Activated T-helper 9 cell treated with anti-CD3 and anti-CD28 coated beads, Interleukin-2, amount 50 U/mL, for 16 hours (primary cell): ENCODE results near the gene UCK2.

Experiments
- DNase-seq: peaks from one replicate; pipeline ENCODE4 v3.0.0-alpha.2; 2020; ENCODE audit warnings: low read depth

Gene UCK2

DNA sequence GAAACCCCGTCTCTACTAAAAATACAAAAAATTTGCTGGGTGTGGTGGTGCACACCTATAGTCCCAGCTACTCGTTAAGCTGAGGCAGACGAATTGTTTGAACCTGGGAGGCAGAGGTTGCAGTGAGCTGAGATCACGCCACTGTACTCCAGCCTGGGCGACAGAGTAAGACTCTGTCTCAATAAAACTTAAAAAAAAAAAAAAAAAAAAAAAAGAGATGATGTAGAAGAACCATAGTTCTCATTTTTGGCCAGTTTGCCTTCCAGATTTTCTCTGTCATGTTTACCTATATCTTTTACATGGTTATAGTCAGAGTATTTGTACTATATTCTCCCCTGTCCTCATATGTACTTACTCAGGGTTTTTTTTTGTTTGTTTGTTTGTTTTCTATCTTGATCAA, 53.6 kb downstream of the UCK2 start:
- no peak for DNase-seq

- no peak for DNase-seq
These were observed 54.9 kb downstream of the UCK2 start for GRCh38 chr1:165882168-165882837.

GRCh38 chr1:165883056-165883455, 55.6 kb downstream of the UCK2 start:
- DNase-seq = no peak

DNA sequence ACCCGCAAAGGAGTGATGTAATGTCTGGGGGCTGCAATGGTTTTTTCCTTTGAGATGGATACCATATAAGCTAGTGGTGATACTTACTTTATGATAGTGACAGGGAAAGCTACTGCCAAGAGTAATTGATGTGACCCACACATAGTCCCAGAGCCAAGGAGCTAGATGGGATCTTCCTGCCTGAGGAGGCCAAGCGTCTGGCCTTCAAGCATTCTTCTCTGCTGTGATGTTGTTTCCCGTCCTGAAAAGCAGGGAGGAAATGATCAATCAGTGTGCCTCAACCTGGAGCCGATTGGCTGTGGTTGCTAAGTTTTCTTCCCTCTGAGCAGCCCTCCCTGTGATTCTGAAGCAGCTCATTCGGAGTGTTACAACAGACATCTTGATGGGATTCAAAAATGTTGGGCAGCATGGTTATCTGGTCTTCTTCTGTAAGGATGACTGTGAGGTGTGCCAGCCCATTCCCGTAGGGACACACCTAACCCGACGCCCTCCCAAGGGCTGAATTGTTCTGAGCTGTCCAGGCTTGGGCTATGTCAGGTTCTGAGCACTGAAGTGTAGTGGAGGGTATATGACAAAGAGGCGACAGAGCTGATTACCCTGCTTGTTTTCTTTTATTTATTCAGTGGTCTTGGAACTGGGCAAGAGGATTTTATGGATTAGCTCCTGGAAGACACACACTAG, 56.7 kb downstream of the UCK2 start:
- no peak for DNase-seq

GRCh38 chr1:165884690-165885304, 57.4 kb downstream of the UCK2 start:
- no peak for DNase-seq

DNA sequence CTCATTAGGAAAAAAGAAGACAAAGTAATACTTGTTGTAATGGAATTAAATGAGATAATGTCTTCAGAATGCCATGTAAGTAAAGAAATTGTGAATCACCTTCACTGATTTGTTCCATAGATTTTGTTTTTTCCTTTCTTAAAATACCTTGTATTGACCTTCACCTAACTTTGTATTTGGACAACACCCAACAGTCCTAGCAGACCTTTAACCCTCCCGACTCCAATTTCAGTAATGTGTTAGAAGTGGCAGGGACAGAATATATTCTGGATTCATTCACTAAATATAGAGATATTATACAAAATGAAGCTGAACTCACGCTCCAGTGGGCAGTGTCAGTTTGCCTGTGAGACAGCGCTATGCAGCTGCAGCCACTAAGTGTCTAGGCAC, 57.9 kb downstream of the UCK2 start:
- no peak for DNase-seq

- DNase-seq = no peak
These were observed 58.8 kb downstream of the UCK2 start for GRCh38 chr1:165886193-165886592.

DNA sequence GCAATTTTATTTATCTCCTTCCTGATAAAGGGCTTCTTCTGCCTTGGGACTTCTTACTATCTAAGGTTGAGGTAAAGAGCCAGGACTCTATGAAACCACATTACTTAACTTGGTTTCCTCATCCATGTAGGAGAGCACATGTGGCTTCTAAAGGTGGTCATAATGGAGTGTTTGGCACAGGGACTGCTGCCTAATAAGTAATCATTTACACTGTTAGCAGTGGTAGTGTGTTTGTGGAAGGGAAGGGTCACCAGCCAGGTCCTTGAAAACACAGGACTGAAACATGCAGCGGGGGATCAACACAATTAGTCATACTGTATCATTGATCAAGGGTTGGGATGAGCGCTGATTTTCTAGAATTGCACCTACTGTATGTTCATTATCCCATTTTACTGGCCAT, 59.6 kb downstream of the UCK2 start:
- DNase-seq = no peak

DNA sequence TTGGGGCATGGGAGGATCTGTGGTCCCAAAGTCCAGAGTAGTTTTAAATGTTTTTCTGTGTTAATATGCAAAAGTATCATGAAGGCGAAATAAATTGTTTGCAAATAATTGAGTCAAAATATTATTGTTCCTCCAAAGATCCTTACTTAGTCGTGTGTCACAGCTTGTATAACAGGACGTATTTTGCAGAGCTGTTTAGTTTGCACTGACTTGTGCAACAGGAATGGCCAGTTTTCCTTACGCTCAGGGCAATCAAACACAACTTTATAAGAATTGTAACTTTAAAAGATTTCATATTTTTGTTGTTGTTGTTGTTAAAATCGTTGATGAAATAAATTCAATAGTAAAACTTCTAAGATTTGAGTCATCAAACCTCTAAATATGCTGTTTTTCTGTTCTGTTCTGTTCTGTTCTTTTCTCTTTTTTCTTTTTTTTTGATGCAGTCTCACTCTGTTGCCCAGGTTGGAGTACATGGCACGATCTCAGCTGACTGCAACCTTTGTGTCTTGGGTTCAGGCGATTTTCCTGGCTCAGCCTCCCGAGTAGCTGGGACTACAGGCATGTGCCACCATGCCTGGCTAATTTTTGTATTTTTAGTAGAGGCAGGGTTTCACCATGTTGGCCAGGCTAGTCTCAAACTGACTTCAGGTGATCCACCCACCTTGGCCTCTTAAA, 60.6 kb downstream of the UCK2 start:
- no peak for DNase-seq

GRCh38 chr1:165888552-165888920, 61.1 kb downstream of the UCK2 start:
- no peak for DNase-seq

DNA sequence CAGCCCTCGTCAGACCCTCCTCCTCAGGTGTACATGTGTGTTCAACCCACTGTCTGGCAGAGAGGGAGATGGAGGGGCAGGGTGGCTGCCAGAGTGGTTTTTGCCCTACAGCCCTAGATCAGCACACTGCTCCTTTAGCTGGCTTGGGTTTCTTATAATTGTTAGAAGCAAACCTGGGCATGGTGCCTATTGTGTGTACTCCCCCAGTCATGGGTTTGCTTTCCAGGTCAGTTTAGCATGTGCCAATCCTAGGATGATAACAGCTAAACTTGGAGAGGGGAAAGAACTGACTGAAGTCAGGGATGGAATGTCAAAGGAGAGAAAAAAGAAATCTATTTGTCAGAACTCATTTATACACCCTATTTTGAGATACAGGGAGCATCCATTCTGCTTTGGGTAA, 63.3 kb downstream of the UCK2 start:
- no peak for DNase-seq

DNA sequence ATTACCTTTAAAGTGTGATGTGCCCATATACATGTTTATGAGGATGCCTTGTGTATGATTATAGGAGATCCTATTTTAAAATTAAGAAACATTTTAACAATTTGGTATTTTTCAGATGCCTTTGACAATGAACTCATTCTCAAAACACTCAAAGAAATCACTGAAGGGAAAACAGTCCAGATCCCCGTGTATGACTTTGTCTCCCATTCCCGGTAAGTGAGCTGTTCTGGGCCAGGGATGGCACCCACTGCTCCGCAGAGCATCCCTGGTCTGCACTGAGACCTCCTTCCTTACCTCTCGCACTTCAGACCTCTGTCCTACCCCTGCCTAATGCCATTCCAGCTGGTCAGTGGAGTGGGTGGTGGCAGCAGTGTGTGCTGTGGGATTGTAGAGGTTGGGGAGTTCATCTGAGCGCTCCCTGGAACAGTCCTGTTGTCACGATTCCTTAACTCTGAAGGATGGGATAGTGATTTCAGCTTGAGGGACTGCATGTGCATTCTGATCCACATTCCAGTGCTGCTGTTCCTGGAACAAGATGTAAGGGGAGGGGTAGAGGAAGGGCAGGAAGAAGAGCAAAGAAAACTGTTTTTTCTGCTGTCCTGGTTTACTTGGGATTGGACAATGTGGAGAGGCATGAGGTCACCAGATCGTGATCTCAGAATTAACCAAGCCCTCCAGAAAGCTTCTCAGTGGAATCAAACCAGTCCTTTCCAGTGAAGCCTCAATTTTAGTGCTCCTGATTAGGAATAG, 63.9 kb downstream of the UCK2 start:
- no peak for DNase-seq

DNA sequence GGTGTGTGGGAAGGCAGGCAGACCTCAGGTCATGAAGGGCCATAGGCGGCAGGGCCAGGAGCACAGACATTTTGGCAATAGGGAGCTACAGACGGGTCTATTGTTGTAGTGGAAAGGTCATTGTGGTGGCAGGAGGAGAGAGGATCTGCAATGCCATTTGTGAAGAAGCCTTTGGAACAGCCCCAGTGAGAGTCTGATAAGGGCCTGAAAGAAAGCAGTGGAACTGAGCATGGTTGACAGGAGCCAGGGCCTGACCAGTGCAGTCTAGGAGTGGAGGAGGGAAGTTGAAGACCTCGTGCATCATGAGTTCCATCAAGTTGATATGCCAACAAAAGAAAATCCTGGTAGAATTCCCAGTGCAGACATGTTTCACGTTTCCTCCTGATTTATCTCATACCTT, 65.5 kb downstream of the UCK2 start:
- DNase-seq = no peak

DNA sequence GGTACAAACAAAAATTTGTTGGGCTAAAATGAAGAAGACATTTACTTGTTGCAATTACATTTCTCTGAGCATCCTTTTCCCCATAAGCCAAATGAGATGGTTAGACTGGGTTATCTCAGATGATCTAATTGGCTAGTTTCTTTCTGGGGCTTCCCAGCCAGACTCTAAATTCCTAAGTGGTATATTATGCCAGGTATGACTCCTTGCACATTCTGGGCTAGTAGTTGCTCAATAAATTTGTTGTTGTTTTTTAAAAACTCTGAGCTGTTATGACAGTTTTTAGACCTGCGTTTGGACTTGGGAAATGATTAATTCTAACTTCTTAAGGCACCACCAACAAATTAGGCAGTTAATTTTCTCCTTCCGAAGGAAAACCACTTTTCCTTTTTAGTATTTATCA, 66.1 kb downstream of the UCK2 start:
- no peak for DNase-seq

DNA sequence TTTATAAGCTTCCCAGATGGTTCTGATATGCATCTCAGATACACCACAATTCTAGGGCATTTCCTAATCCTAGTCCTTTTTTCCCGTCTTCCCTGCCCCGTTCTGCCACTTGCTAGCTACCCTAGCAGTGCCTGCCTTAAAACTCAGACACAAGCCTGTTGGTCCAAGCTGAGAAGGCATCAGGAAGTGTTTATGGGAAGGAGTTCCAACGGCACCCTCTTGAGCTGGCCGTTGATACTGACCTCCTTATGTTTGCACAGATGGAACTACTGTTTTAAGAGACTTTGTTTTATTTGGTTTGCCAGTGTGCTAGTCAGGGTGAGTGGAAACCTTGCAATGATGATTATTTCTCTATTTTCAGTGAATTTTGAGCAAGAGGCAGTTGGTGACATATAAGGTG, 67.2 kb downstream of the UCK2 start:
- DNase-seq = no peak

GRCh38 chr1:165895451-165895871, 68.0 kb downstream of the UCK2 start:
- no peak for DNase-seq

GRCh38 chr1:165896277-165896676, 68.9 kb downstream of the UCK2 start:
- DNase-seq = no peak

GRCh38 chr1:165897326-165898303, 70.2 kb downstream of the UCK2 start:
- DNase-seq = no peak

GRCh38 chr1:165898837-165899236, 71.4 kb downstream of the UCK2 start:
- no peak for DNase-seq

DNA sequence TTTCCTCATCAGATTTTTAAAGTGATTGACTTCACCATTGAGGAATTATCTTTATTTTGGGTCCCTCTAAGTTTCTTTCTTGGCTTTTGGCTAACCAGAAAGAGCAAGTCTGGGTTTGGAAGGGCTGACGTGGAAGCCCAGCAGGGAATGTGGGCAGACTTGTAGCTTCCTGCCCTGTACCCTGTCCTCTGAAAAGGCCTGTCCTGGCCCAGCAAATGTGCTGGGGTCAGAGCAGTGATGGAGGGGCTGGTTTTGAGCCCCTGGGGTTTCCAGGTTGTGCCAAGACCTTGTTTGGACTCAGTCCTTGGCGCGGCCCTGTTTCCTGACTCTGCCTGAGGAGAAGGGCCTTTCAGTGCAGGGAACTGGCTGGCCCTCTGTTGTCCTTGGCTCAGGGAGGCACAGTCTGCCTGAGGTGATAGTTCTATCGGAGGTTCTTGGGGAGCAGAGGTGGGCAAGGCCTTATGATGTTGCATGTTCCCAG, 72.1 kb downstream of the UCK2 start:
- DNase-seq = no peak
